Neural progenitor cell (in vitro differentiated cells): Measurements from ENCODE around the gene ENAH. TPM values are rescaled to one million over a fixed set of nuclear protein-coding genes. Genes with fewer than 3 reads are reported as not detected.

Experiments
- DNase-seq: peaks from one replicate; pipeline ENCODE4 v3.0.0-alpha.2; 2016; ENCODE audit warnings: low spot score
- H2AFZ ChIP-seq: fragments of 200-600 bp; sonication (generic); replicated peaks from 2 replicates; pipeline ENCODE4 v1.6.1; 2016; ENCODE audit warnings: antibody characterized with exemption
- H3F3A ChIP-seq: fragments of 200-600 bp; sonication (generic); 2 replicates; pipeline ENCODE4 v1.6.1; 2016; ENCODE audit warnings: antibody characterized with exemption, low read depth
- H3K27ac ChIP-seq: fragments of 200-600 bp; sonication (generic); 2 replicates; pipeline ENCODE4 v1.5.1; 2016; ENCODE audit warnings: mild to moderate bottlenecking
- H3K27me3 ChIP-seq: fragments of 200-600 bp; sonication (generic); 2 replicates; pipeline ENCODE4 v1.6.1; 2016; ENCODE audit warnings: mild to moderate bottlenecking, moderate library complexity
- H3K36me3 ChIP-seq: fragments of 200-600 bp; sonication (generic); 2 replicates; pipeline ENCODE4 v1.5.1; 2016
- H3K4me1 ChIP-seq: fragments of 200-600 bp; sonication (generic); 2 replicates; pipeline ENCODE4 v1.6.1; 2016; ENCODE audit warnings: mixed run types
- H3K4me2 ChIP-seq: fragments of 200-600 bp; sonication (generic); 2 replicates; pipeline ENCODE4 v1.6.1; 2016
- H3K4me3 ChIP-seq: fragments of 200-600 bp; sonication (generic); 2 replicates; pipeline ENCODE4 v1.5.1; 2016
- H3K79me2 ChIP-seq: fragments of 200-600 bp; sonication (generic); 2 replicates; pipeline ENCODE4 v1.6.1; 2016; ENCODE audit warnings: low read depth
- H3K9ac ChIP-seq: fragments of 200-600 bp; sonication (generic); 2 replicates; pipeline ENCODE4 v1.6.1; 2016
- H3K9me3 ChIP-seq: fragments of 200-600 bp; sonication (generic); 2 replicates; pipeline ENCODE4 v1.5.1; 2016; ENCODE audit warnings: low read depth
- H4K20me1 ChIP-seq: fragments of 200-600 bp; sonication (generic); 2 replicates; pipeline ENCODE4 v1.6.1; 2016; ENCODE audit warnings: low read depth
- H3K27ac Mint-ChIP-seq: 3 replicates; pipeline ENCODE4 v1.8.0; 2021; ENCODE audit warnings: mixed read lengths
- H3K27me3 Mint-ChIP-seq: 2 replicates; pipeline ENCODE4 v1.8.0; 2022; ENCODE audit warnings: low read depth, mild to moderate bottlenecking, inconsistent platforms, moderate library complexity, mixed read lengths; ENCODE audit not compliant: insufficient read depth
- H3K36me3 Mint-ChIP-seq: 3 replicates; pipeline ENCODE4 v1.8.0; 2021; ENCODE audit warnings: mixed read lengths
- H3K4me1 Mint-ChIP-seq: 3 replicates; pipeline ENCODE4 v1.8.0; 2021; ENCODE audit warnings: mixed read lengths
- H3K4me3 Mint-ChIP-seq: 3 replicates; pipeline ENCODE4 v1.8.0; 2021; ENCODE audit warnings: mild to moderate bottlenecking, moderate library complexity, mixed read lengths
- H3K9me3 Mint-ChIP-seq: 3 replicates; pipeline ENCODE4 v1.8.0; 2020; ENCODE audit warnings: mixed read lengths
- CTCF ChIP-seq: fragments of 200-600 bp; sonication (generic); IDR thresholded peaks from 2 replicates; pipeline ENCODE4 v1.5.1; 2017; ENCODE audit warnings: antibody characterized with exemption, mild to moderate bottlenecking
- EZH2 ChIP-seq: fragments of 200-600 bp; sonication (generic); IDR thresholded peaks from 2 replicates; pipeline ENCODE4 v1.6.1; 2017; ENCODE audit warnings: antibody characterized with exemption, mild to moderate bottlenecking, moderate library complexity
- EZH2phosphoT487 ChIP-seq: fragments of 200-600 bp; sonication (generic); IDR thresholded peaks from 2 replicates; pipeline ENCODE4 v1.6.1; 2017; ENCODE audit warnings: antibody characterized with exemption
- total RNA-seq: library from RNA; depleted of rRNA; stranded (reverse); fragments of >200 nt; gene quantifications from 2 replicates; pipeline ENCODE4 v1.2.3, GENCODE V29; 2015; ENCODE audit warnings: low replicate concordance

ENAH gene
- 230 and 346 TPM in 2 replicates for total RNA-seq

DNA sequence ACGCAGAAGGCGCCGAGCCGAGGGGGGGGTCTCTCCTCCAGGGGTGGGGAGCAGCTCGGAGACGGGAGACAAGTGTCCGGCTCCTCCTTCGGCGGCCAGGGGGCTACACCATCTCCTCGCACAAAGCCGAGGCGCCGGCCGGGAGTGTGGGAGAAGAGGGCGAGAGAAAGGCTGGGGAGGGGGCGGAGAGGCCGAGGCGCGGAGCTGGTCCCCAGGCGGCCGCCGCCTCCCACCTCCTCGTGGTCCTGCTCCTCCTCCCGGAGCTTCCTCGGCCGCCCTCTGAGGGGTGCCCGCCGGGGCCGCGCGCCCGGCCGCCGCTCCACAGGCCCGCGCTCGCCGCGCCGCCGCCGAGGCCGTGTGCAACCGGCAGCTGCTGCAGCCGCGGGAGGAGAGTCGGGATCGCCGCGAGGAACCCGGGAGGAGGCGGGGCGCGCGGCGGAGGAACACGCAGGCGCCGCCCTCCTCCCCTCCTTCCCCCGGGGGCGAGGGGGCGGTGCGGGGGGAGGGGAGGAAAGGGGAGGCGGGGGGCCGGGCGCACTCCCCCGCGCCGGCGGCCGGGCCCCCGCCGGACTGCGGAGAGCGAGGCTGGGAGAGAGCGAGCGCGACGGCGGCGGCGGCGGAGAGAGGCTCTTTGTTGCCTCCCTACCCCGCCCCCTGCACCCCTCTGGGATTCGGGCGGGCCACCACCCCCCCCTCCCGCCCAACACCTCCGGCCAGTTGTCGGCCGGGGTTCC is at the start of gene ENAH:
TSS of gene ENAH (minus strand) at position 395 of the 734 bp plus-strand sequence. CDS start 433 bp downstream, outside the sequence.
- H3K36me3 Mint-ChIP-seq = peaks cover 22% of the 10 kb centered on the region
- peaks cover 8% of the 10 kb centered on the region for H3K9me3 Mint-ChIP-seq
- Histone ChIP-seq H3K36me3 (no peaks in the 10 kb centered on the region), H3K9me3 (no peaks in the 10 kb centered on the region), H3F3A (peaks cover 37% of the 10 kb centered on the region), H3K4me3 (peak within 1 kb of the TSS; percentile 100), H3K4me2 (peak within 1 kb of the TSS; percentile 87), H3K27me3 (peaks cover 10% of the 10 kb centered on the region), H3K9ac (peak within 1 kb of the TSS; percentile 83), H3K27ac (peak within 1 kb of the TSS; percentile 90), H4K20me1 (peaks cover 39% of the 10 kb centered on the region), H3K4me1 (peaks cover 30% of the 10 kb centered on the region), H2AFZ (peak within 1 kb of the TSS; percentile 85), H3K79me2 (peaks cover 48% of the 10 kb centered on the region)
- H3K4me1 Mint-ChIP-seq = peaks cover 42% of the 10 kb centered on the region
- peak within 1 kb of the TSS; percentile 98 for H3K4me3 Mint-ChIP-seq
- H3K27me3 Mint-ChIP-seq = peaks cover 4% of the 10 kb centered on the region
- peak within 1 kb of the TSS; percentile 97 for H3K27ac Mint-ChIP-seq
- DNase-seq = peak; percentile 94
- no peak for TF ChIP-seq CTCF
- TF ChIP-seq EZH2 = no peak
- no peak for TF ChIP-seq EZH2phosphoT487

- Mint-ChIP-seq H3K27me3 (peaks cover 3% of the 10 kb centered on the region), H3K4me1 (peaks cover 32% of the 10 kb centered on the region), H3K36me3 (no peaks in the 10 kb centered on the region), H3K27ac (no peak overlapping the region), H3K9me3 (no peaks in the 10 kb centered on the region), H3K4me3 (no peak overlapping the region)
- H3K4me3 ChIP-seq = no peak overlapping the region
- no peaks in the 10 kb centered on the region for H3K36me3 ChIP-seq
- H4K20me1 ChIP-seq = no peaks in the 10 kb centered on the region
- no peaks in the 10 kb centered on the region for H3K79me2 ChIP-seq
- no peak overlapping the region for H3K4me2 ChIP-seq
- H3K9ac ChIP-seq = no peak overlapping the region
- no peak for DNase-seq
- H3K9me3 ChIP-seq = no peaks in the 10 kb centered on the region
- H3K27me3 ChIP-seq = no peaks in the 10 kb centered on the region
- TF ChIP-seq EZH2phosphoT487 (no peak), EZH2 (no peak), CTCF (no peak)
- no peak overlapping the region for H2AFZ ChIP-seq
- no peak overlapping the region for H3K27ac ChIP-seq
- no peaks in the 10 kb centered on the region for H3F3A ChIP-seq
- H3K4me1 ChIP-seq = no peaks in the 10 kb centered on the region
These were observed 48.1 kb upstream of the ENAH start for GRCh38 chr1:225700889-225701465.

DNA sequence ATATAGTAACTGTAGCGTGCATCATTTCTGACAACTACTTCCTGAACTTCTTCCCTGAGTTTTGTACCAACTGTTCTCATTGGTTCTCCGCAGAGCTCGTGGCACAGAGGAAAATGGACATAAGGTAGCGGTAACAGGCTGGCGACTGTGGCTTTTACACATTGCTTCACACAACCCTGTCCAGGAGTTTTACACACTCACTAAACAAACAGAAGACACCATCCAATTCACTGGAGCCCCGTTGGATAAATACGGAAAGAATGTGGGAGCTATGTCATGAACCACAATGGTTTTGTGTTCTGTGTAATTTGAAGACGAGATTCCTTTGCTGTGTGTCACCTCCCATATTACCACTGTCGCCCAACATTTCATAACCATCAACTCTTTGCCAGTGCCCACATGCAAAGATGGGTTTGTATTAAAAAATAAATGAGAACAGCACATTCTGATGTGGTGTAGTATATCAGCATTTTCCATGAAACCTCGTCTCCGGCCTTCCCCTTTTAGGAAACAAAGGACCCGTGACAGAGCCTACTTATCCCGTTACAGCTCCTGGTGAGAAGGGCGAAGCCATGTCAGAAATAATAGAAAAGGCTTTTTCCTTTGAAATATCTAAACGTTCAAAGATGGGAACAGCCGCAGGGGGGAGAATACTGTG is 47.4 kb upstream of the ENAH start:
- Histone ChIP-seq H2AFZ (peak overlapping the region; percentile 21), H3K27ac (no peak overlapping the region), H3K36me3 (no peaks in the 10 kb centered on the region), H3K9ac (no peak overlapping the region), H3K4me1 (no peaks in the 10 kb centered on the region), H3F3A (no peaks in the 10 kb centered on the region), H3K9me3 (no peaks in the 10 kb centered on the region), H3K4me2 (no peak overlapping the region), H3K27me3 (no peaks in the 10 kb centered on the region), H3K4me3 (no peak overlapping the region), H3K79me2 (no peaks in the 10 kb centered on the region), H4K20me1 (no peaks in the 10 kb centered on the region)
- peaks cover under 1% of the 10 kb centered on the region for H3K27me3 Mint-ChIP-seq
- peaks cover 35% of the 10 kb centered on the region for H3K4me1 Mint-ChIP-seq
- no peak overlapping the region for H3K4me3 Mint-ChIP-seq
- peak overlapping the region; percentile 70 for H3K27ac Mint-ChIP-seq
- peak; percentile 22 for DNase-seq
- TF ChIP-seq EZH2phosphoT487 (no peak), CTCF (no peak), EZH2 (no peak)
- peaks cover under 1% of the 10 kb centered on the region for H3K9me3 Mint-ChIP-seq
- no peaks in the 10 kb centered on the region for H3K36me3 Mint-ChIP-seq
